H9 (cell line): ENCODE results near the gene SS18. TPM values are rescaled to one million over a fixed set of nuclear protein-coding genes. Genes with fewer than 3 reads are reported as not detected.
A peak's percentile ranks its signal among the peaks of the same experiment; 100 is the strongest.

ENCODE experiments used
- DNase-seq: peaks from one replicate; pipeline ENCODE4 v3.0.0-alpha.2; 2017
- H2AFZ ChIP-seq: one replicate; pipeline ENCODE4 v1.6.1; 2013; ENCODE audit warnings: mild to moderate bottlenecking, low read length, control low read depth, moderate library complexity
- H2AK5ac ChIP-seq: 2 replicates; pipeline ENCODE4 v1.6.1; 2013; ENCODE audit warnings: low read length, control low read depth, mixed read lengths; ENCODE audit not compliant: insufficient read length
- H2BK120ac ChIP-seq: one replicate; pipeline ENCODE4 v1.6.1; 2013; ENCODE audit warnings: low read depth, mild to moderate bottlenecking, low read length, control low read depth, inconsistent platforms; ENCODE audit not compliant: poor library complexity, severe bottlenecking
- H2BK12ac ChIP-seq: 2 replicates; pipeline ENCODE4 v1.6.1; 2013; ENCODE audit warnings: low read length, control low read depth, mixed read lengths, low read depth; ENCODE audit not compliant: insufficient read length
- H2BK15ac ChIP-seq: 2 replicates; pipeline ENCODE4 v1.6.1; 2013; ENCODE audit warnings: low read depth, low read length, control low read depth
- H2BK20ac ChIP-seq: one replicate; pipeline ENCODE4 v1.6.1; 2013; ENCODE audit warnings: low read depth, mild to moderate bottlenecking, low read length, control low read depth, inconsistent platforms; ENCODE audit not compliant: poor library complexity, severe bottlenecking
- H2BK5ac ChIP-seq: 2 replicates; pipeline ENCODE4 v1.6.1; 2013; ENCODE audit warnings: low read length, control low read depth, mixed read lengths; ENCODE audit not compliant: insufficient read length
- H3K14ac ChIP-seq: 2 replicates; pipeline ENCODE4 v1.6.1; 2013; ENCODE audit warnings: low read length, control low read depth; ENCODE audit not compliant: insufficient read depth
- H3K18ac ChIP-seq: 2 replicates; pipeline ENCODE4 v1.6.1; 2013; ENCODE audit warnings: low read depth, mild to moderate bottlenecking, mixed read lengths, low read length, control low read depth; ENCODE audit not compliant: insufficient read length
- H3K23ac ChIP-seq: 2 replicates; pipeline ENCODE4 v1.6.1; 2013; ENCODE audit warnings: low read length, control low read depth, mixed read lengths, low read depth; ENCODE audit not compliant: insufficient read length
- H3K23me2 ChIP-seq: 2 replicates; pipeline ENCODE4 v1.6.1; 2013; ENCODE audit warnings: low read depth, mild to moderate bottlenecking, mixed read lengths, low read length, control low read depth; ENCODE audit not compliant: insufficient read length, poor library complexity, severe bottlenecking
- H3K27ac ChIP-seq: 2 replicates; pipeline ENCODE4 v1.5.1; 2013; ENCODE audit warnings: low read length, control low read depth, mixed read lengths, low read depth; ENCODE audit not compliant: insufficient read length
- H3K27me3 ChIP-seq: 2 replicates; pipeline ENCODE4 v1.6.1; 2013; ENCODE audit warnings: low read length, control low read depth, inconsistent platforms; ENCODE audit not compliant: insufficient read depth
- H3K4ac ChIP-seq: 2 replicates; pipeline ENCODE4 v1.6.1; 2013; ENCODE audit warnings: low read depth, mild to moderate bottlenecking, control low read depth, inconsistent platforms, low read length, moderate library complexity
- H3K4me1 ChIP-seq: 2 replicates; pipeline ENCODE4 v1.6.1; 2013; ENCODE audit warnings: low read length, control low read depth, inconsistent platforms; ENCODE audit not compliant: insufficient read depth
- H3K4me2 ChIP-seq: 2 replicates; pipeline ENCODE4 v1.6.1; 2013; ENCODE audit warnings: low read length, control low read depth, mixed read lengths; ENCODE audit not compliant: insufficient read length, insufficient read depth
- H3K56ac ChIP-seq: 2 replicates; pipeline ENCODE4 v1.6.1; 2013; ENCODE audit warnings: low read depth, mild to moderate bottlenecking, mixed read lengths, low read length, control low read depth; ENCODE audit not compliant: insufficient read length
- H3K79me1 ChIP-seq: 2 replicates; pipeline ENCODE4 v1.6.1; 2013; ENCODE audit warnings: low read depth, mild to moderate bottlenecking, moderate library complexity, low read length, control low read depth, inconsistent platforms; ENCODE audit not compliant: insufficient read depth, poor library complexity, severe bottlenecking
- H3K79me2 ChIP-seq: 2 replicates; pipeline ENCODE4 v1.6.1; 2013; ENCODE audit warnings: low read length, control low read depth, inconsistent platforms; ENCODE audit not compliant: insufficient read depth
- H3K9ac ChIP-seq: 2 replicates; pipeline ENCODE4 v1.6.1; 2013; ENCODE audit warnings: low read length, control low read depth, mixed read lengths; ENCODE audit not compliant: insufficient read length; ENCODE audit errors: extremely low read depth
- H3K9me3 ChIP-seq: one replicate; pipeline ENCODE4 v1.6.1; 2013; ENCODE audit warnings: low read depth, low read length, inconsistent platforms; ENCODE audit not compliant: control insufficient read depth
- H3T11ph ChIP-seq: one replicate; pipeline ENCODE4 v1.6.1; 2013; ENCODE audit warnings: mild to moderate bottlenecking, low read length, control low read depth, inconsistent platforms
- H4K20me1 ChIP-seq: one replicate; pipeline ENCODE4 v1.6.1; 2013; ENCODE audit not compliant: control insufficient read depth, insufficient read length, insufficient read depth
- H4K5ac ChIP-seq: 2 replicates; pipeline ENCODE4 v1.6.1; 2013; ENCODE audit warnings: low read depth, mild to moderate bottlenecking, mixed read lengths, low read length, control low read depth; ENCODE audit not compliant: insufficient read length
- H4K8ac ChIP-seq: replicated peaks from 2 replicates; pipeline ENCODE4 v1.6.1; 2013; ENCODE audit warnings: low read length, control low read depth, mixed read lengths, low read depth; ENCODE audit not compliant: insufficient read length
- H4K91ac ChIP-seq: 2 replicates; pipeline ENCODE4 v1.6.1; 2013; ENCODE audit warnings: low read depth, mild to moderate bottlenecking, moderate library complexity, mixed read lengths, low read length, control low read depth; ENCODE audit not compliant: insufficient read length
- H3K27ac Mint-ChIP-seq, 3 experiments: 2 replicates in 2 of 3; 3 replicates in 1 of 3; pipeline ENCODE4 v1.8.0; 2020 to 2021; ENCODE audit warnings: mixed read lengths in 3 of 3, mild to moderate bottlenecking in 1 of 3, moderate library complexity in 1 of 3
- H3K27me3 Mint-ChIP-seq: 2 replicates; pipeline ENCODE4 v1.8.0; 2021; ENCODE audit warnings: low read depth, mild to moderate bottlenecking, moderate library complexity, mixed read lengths
- H3K36me3 Mint-ChIP-seq, 3 experiments: 2 replicates in 2 of 3; 3 replicates in 1 of 3; pipeline ENCODE4 v1.8.0; 2020 to 2021; ENCODE audit warnings: low read depth in 3 of 3, mixed read lengths in 3 of 3; ENCODE audit not compliant: insufficient read depth in 1 of 3
- H3K4me1 Mint-ChIP-seq, 2 experiments: 2 replicates each; pipeline ENCODE4 v1.8.0; 2020; ENCODE audit warnings: mixed read lengths in 2 of 2
- H3K4me3 Mint-ChIP-seq, 2 experiments: 2 replicates in 1 of 2; 3 replicates in 1 of 2; pipeline ENCODE4 v1.8.0; 2020 to 2021; ENCODE audit warnings: mild to moderate bottlenecking in 2 of 2, mixed read lengths in 2 of 2, moderate library complexity in 1 of 2
- H3K9me3 Mint-ChIP-seq, 2 experiments: 2 replicates in 1 of 2; 3 replicates in 1 of 2; pipeline ENCODE4 v1.8.0; 2020; ENCODE audit warnings: mild to moderate bottlenecking in 2 of 2, mixed read lengths in 2 of 2, moderate library complexity in 1 of 2
- CTCF ChIP-seq: fragments of 200-600 bp; sonication (generic); conservative IDR thresholded peaks from 3 replicates; pipeline ENCODE4 v1.8.0; 2021; ENCODE audit warnings: antibody characterized with exemption, mild to moderate bottlenecking
- WGBS: extraction: QIAGEN DNeasy Blood & Tissue Kit; methylation state at CpG from one replicate; pipeline ENCODE4 v1.1.7; 2013; ENCODE audit warnings: missing lambda C conversion rate, low lambda C conversion rate, mixed read lengths; ENCODE audit not compliant: insufficient read length; ENCODE audit errors: extremely low coverage; 5-methylcytosine and 5-hydroxymethylcytosine counted together
- total RNA-seq: library from RNA; stranded (reverse); gene quantifications from 2 replicates; pipeline ENCODE4 v1.2.1, GENCODE V29; 2021

Gene SS18
- total RNA-seq, 1 experiment from 2014 or later, result 87.9 TPM

- H2AFZ ChIP-seq, result no peak overlapping the region
- no peak overlapping the region for H3K4ac ChIP-seq
- H2AK5ac ChIP-seq, result no peak overlapping the region
- Mint-ChIP-seq H3K9me3 (no peaks in the 10 kb centered on the region), H3K36me3 (peaks cover 32 to 71% (median 55%) of the 10 kb centered on the region in 3 experiments), H3K27me3 (no peaks in the 10 kb centered on the region), H3K27ac (peak overlapping the region in 1 of 3 experiments; percentile 22; a peak in 1 of 7 replicates), H3K4me3 (no peak overlapping the region), H3K4me1 (peaks cover 21 to 22% of the 10 kb centered on the region in 2 experiments)
- no peaks in the 10 kb centered on the region for H3K9me3 ChIP-seq
- no peak overlapping the region for H3K14ac ChIP-seq
- no peak overlapping the region for H3T11ph ChIP-seq
- no peak overlapping the region for H2BK12ac ChIP-seq
- H3K79me2 ChIP-seq, result no peaks in the 10 kb centered on the region
- H3K18ac ChIP-seq, result no peak overlapping the region
- no peak overlapping the region for H3K9ac ChIP-seq
- no peak overlapping the region for H4K8ac ChIP-seq
- no peaks in the 10 kb centered on the region for H3K27me3 ChIP-seq
- no peaks in the 10 kb centered on the region for H4K20me1 ChIP-seq
- H3K56ac ChIP-seq, result no peak overlapping the region
- no peaks in the 10 kb centered on the region for H3K79me1 ChIP-seq
- no peak overlapping the region for H3K4me2 ChIP-seq
- no peak for TF ChIP-seq CTCF
- no peak overlapping the region for H2BK15ac ChIP-seq
- no CpG with 5 or more reads among the region's 3 CpGs for WGBS
- no peaks in the 10 kb centered on the region for H3K4me1 ChIP-seq
- no peak overlapping the region for H3K27ac ChIP-seq
- no peak overlapping the region for H2BK5ac ChIP-seq
- no peaks in the 10 kb centered on the region for H3K23me2 ChIP-seq
- no peak overlapping the region for H4K5ac ChIP-seq
- no peak overlapping the region for H2BK120ac ChIP-seq
- no peak for DNase-seq
- no peak overlapping the region for H2BK20ac ChIP-seq
- no peak overlapping the region for H3K23ac ChIP-seq
- no peak overlapping the region for H4K91ac ChIP-seq
Measured at GRCh38 chr18:26021061-26021754, 69.2 kb downstream of the SS18 start.
